Measurements from ENCODE around the gene RAB3GAP2.
"Not testable (repeated sequence)": the region's sequence is repeated elsewhere in the genome, so short reads cannot be mapped to it uniquely, and the experiment has no call there.

RAB3GAP2 gene

DNA sequence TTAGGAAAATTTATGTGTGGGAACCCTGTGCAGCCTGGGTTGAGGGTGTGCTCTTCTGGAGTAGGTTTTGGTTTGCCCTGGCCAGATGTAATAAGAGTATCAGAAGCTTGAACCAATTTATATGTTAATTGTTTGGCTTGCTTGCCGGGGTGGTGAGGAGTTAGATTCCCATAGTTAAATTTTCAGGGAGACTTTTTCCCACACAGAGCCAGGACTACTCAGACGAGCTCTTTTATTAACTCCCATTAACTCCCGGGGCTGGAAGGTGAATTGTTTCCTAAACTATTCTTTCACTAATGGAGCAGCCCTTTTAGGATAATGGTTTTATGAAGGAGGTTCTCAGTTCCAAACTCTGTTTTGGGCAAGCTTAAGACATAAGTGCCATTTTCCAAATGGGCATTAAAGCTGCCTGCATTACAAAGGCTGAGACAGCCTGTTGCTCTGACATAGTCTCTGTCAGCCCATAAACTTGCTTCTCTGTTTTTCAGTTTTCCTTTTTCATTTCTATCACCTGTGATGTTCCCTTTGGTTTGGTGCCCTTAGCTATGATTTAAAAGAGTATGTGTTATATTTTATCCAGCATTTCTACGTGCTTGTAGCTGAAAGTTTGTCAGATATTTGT, 18.0 kb upstream of the RAB3GAP2 start:
- DNase-seq, result no peak

GRCh38 chr1:220287129-220287528, 14.9 kb upstream of the RAB3GAP2 start:
- DNase-seq, result no peak

- DNase-seq, result no peak
Measured at GRCh38 chr1:220283625-220284024, 11.4 kb upstream of the RAB3GAP2 start.

DNA sequence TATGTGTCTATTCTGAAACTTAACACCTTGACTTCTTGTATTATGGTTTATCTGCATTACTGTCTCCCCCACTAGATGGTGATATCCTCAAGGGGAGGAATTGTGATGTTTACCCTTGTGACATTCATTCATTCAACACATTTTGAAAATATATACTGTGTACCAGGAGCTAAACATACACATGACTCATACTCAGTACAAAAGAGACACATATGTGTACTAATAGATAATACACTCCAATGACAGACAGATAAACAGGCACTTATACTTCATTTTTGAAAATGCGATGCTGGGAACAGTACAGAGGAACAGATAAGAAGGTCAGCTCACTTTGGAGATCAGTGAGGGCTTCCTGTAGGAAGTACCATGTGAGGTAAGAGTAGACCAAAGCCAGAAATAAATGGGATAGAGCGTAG, 8.9 kb upstream of the RAB3GAP2 start:
- no peak for DNase-seq

- no peak for DNase-seq
Measured at GRCh38 chr1:220280249-220280648, 8.0 kb upstream of the RAB3GAP2 start.

DNA sequence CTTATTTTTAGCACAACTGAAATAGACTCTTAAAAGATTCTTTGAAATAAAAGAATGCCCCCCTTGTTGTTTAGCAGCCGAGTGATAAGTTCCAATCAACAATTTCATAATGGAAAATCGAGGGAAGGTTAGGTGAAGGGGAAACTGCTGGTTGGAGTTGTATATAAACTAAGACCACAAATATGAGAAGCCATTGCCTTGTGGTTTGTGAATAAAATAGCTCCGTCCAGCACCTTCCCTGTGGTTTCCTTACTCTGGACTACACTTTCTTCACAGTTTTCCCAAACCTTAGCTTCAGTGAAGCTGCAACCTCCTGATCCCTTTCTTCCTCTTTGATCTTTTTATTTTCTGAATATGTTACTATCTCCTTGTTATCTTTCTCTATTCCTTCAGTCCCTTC, 6.7 kb upstream of the RAB3GAP2 start:
- no peak for DNase-seq

GRCh38 chr1:220275430-220275829, 3.2 kb upstream of the RAB3GAP2 start:
- no peak for DNase-seq

GRCh38 chr1:220274251-220274855, 2.1 kb upstream of the RAB3GAP2 start:
- DNase-seq, result no peak

- DNase-seq, result no peak
Measured at GRCh38 chr1:220272841-220273090, 513 bp upstream of the RAB3GAP2 start.

GRCh38 chr1:220271706-220272046, 577 bp downstream of the RAB3GAP2 start:
- no peak for DNase-seq

DNA sequence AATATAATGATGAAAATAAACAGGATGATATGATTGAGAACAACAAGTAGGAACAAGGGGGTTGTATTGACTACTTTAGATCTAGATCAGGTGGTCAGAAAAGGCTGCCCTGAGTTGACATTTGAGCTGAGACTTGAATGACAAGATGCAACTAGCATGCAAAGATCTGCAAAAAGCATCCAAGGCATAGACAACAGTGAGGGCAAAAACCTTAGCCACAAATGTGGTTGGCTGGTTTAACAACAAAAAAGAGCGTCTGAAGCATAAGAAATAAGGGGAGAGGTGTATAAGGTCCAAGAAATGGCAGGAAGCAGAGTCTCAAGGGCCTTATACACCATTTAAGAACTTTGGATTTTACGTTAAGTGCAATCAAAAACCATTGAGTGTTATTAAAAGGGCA, 3.2 kb downstream of the RAB3GAP2 start:
- DNase-seq, result no peak

DNA sequence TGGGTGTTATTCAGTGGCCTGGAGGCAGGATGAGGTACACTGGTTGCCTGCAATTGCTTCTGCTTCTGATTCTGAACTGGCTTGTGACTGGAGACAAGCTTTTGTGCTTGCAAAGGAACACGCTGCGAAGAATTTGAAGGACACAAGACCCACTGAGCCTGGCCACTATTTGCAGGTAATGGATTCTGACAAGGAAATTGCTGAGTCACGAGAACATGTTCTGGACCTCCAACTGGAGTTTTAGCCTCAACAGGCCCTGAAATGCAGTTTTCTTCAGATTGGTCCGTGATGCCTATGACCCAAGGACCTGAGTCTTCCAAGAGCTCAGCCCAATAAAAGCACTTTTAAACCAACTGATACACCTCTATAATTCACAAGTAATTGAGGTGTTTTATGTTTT, 4.6 kb downstream of the RAB3GAP2 start:
- no peak for DNase-seq

DNA sequence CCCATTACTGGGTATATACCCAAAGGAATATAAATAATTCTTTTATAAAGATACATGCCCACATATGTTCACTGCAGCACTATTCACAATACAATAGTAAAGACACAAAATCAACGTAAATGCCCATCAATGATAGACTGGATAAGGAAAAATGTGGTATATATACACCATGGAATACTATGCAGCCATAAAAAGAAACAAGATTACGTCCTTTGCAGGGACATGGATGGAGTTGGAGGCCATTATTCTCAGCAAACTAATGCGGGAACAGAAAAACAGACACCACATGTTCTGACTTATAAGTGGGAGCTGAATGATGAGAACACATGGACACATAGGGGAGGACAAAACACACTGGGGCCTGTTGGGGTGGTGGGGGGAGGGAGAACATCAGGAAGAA, 12.0 kb downstream of the RAB3GAP2 start:
- DNase-seq, result not testable (repeated sequence)

DNA sequence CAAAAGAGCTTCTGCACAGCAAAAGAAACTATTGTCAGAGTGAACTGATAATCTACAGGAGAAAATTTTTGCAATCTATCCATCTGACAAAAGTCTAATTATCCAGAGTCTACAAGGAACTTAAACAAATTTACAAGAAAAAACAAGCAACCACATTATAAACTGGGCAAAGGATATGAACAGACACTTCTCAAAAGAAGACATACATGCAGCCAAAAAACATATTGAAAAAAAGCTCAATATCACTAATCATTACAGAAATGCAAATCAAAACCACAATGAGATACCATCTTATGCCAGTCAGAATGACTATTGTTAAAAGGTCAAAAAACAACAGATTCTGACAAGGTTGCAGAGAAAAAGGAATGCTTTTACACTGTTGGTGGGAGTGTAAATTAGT, 12.5 kb downstream of the RAB3GAP2 start:
- not testable (repeated sequence) for DNase-seq

- DNase-seq, result not testable (repeated sequence)
Measured at GRCh38 chr1:220256194-220256593, 16.1 kb downstream of the RAB3GAP2 start.

DNA sequence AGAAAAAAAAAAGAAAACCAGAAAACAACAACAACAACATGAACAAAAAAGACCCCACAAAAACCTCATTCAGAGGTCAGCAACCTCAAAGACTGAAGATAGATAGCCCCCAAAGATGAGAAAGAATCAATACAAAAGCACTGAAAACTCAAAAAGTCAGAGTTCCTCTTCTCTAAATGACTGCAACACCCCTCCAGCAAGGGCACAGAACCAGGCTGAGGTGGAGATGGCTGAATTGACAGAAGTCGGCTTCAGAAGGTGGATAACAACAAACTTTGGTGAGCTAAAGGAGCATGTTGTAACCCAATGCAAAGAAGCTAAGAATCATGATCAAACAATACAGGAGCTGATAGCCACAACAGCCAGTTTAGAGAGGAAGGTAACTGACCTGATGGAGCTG, 17.0 kb downstream of the RAB3GAP2 start:
- DNase-seq, result no peak

GRCh38 chr1:220253290-220253689, 19.0 kb downstream of the RAB3GAP2 start:
- DNase-seq, result not testable (repeated sequence)

- DNase-seq, result no peak
Measured at GRCh38 chr1:220251272-220251671, 21.0 kb downstream of the RAB3GAP2 start.

DNA sequence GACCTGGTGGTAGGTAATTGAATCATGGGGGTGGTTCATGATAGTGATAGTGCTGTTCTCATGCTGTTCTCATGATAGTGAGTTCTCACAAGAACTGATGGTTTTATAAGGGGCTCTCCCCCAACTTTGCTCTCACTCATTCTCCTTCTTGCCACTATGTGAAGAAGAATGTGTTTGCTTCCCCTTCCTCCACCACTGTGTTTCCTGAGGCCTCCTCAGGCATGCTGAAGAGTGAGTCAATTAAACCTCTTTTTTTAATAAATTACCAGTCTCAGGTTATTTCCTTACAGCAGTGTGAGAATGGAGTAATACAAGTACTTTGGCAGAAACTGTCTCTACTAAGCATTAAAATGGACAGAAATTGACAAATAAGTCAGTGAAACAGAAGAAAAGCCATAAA, 21.6 kb downstream of the RAB3GAP2 start:
- DNase-seq, result no peak

- no peak for DNase-seq
Measured at GRCh38 chr1:220249522-220249921, 22.7 kb downstream of the RAB3GAP2 start.

DNA sequence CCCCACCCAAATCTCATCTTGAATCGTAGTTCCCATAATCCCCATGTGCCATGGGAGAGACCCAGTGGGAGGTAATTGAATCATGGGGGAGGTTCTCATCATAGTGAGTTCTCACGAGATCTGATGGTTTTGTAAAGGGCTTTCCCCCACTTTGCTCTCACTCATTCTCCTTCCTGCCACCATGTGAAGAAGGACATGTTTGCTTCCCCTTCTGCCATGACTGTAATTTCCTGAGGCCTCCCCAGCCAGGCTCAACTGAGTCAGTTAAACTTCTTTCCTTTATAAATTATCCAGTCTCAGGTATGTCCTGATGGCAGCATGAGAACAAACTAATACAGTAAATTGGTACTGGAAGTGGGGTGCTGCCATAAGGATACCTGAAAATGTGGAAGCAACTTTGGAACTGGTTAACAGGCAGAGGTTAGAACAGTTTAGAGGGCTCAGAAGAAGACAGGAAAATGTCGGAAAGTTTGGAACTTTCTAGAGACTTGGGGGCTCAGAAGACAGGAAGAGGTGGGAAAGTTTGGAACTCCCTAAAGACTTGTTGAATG, 23.5 kb downstream of the RAB3GAP2 start:
- DNase-seq, result not testable (repeated sequence)

DNA sequence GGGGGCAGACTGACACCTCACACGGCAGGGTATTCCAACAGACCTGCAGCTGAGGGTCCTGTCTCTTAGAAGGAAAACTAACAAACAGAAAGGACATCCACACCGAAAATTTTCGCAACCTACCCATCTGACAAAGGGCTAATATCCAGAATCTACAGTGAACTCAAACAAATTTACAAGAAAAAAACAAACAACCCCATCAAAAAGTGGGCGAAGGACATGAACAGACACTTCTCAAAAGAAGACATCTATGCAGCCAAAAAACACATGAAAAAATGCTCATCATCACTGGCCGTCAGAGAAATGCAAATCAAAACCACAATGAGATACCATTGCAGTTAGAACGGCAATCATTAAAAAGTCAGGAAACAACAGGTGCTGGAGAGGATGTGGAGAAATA, 26.4 kb downstream of the RAB3GAP2 start:
- not testable (repeated sequence) for DNase-seq

DNA sequence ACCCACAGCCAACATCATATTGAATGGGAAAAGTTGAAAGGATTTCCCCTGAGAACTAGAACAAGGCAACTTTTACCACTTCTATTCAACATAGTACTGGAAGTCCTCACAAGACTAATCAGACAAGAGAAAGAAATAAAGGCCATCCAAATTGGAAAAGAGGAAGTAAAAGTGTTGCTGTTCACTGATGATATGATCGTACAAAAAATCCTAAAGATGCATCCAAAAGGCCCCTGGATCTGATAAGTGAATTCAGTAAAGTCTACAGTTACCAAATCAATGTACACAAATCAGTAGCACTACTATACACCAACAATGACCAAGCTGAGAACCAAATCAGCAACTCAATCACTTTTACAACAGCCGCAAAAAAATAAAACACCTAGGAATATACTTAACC, 28.3 kb downstream of the RAB3GAP2 start:
- no peak for DNase-seq

GRCh38 chr1:220241072-220241663, 31.1 kb downstream of the RAB3GAP2 start:
- DNase-seq, result no peak

GRCh38 chr1:220239966-220240365, 32.3 kb downstream of the RAB3GAP2 start:
- DNase-seq, result no peak
